ENCODE results near the gene ASXL1.

The ASXL1 gene

GRCh38 chr20:32484958-32485769 is 127.0 kb downstream of the ASXL1 start:
- peaks cover 30 to 35% of the 10 kb centered on the region in 2 donors for H3K4me1 ChIP-seq (ENCODE audit: control insufficient read depth in 2 of 2, insufficient read depth in 2 of 2, low read length in 2 of 2)
- H3K27me3 ChIP-seq (ENCODE audit: control insufficient read depth in 2 of 2, insufficient read depth in 2 of 2, low read length in 2 of 2), result no peaks in the 10 kb centered on the region
- H3K27ac ChIP-seq (ENCODE audit: low read depth in 2 of 2, low read length in 2 of 2), result peak overlapping the region; percentile 84 to 88
- H3K9me3 ChIP-seq (ENCODE audit: control insufficient read depth in 2 of 2, low read length in 2 of 2), result no peaks in the 10 kb centered on the region
- peak overlapping the region; percentile 60 to 69 for H3K4me3 ChIP-seq (ENCODE audit: low read length in 2 of 2)
- no peaks in the 10 kb centered on the region for H3K36me3 ChIP-seq (ENCODE audit: control insufficient read depth in 2 of 2, insufficient read depth in 2 of 2, low read length in 2 of 2)
- peak overlapping the region; percentile 3 to 52 for H3K9ac ChIP-seq (ENCODE audit: low read depth in 1 of 2, low read length in 2 of 2)

- no peaks in the 10 kb centered on the region for H3K36me3 ChIP-seq (ENCODE audit: control insufficient read depth in 2 of 2, insufficient read depth in 2 of 2, low read length in 2 of 2)
- H3K4me1 ChIP-seq (ENCODE audit: control insufficient read depth in 2 of 2, insufficient read depth in 2 of 2, low read length in 2 of 2), result peaks cover 23 to 27% of the 10 kb centered on the region in 2 donors
- H3K9ac ChIP-seq (ENCODE audit: low read depth in 1 of 2, low read length in 2 of 2), result peak overlapping the region in 1 of 2 donors; percentile 21
- H3K27me3 ChIP-seq (ENCODE audit: control insufficient read depth in 2 of 2, insufficient read depth in 2 of 2, low read length in 2 of 2), result no peaks in the 10 kb centered on the region
- H3K27ac ChIP-seq (ENCODE audit: low read depth in 2 of 2, low read length in 2 of 2), result peak overlapping the region; percentile 38 to 84
- no peaks in the 10 kb centered on the region for H3K9me3 ChIP-seq (ENCODE audit: control insufficient read depth in 2 of 2, low read length in 2 of 2)
- no peak overlapping the region for H3K4me3 ChIP-seq (ENCODE audit: low read length in 2 of 2)
These were observed 127.8 kb downstream of the ASXL1 start for GRCh38 chr20:32485770-32486478.

GRCh38 chr20:32487381-32487780 is 129.2 kb downstream of the ASXL1 start:
- H3K9ac ChIP-seq (ENCODE audit: low read depth in 1 of 2, low read length in 2 of 2), result no peak overlapping the region
- H3K9me3 ChIP-seq (ENCODE audit: control insufficient read depth in 2 of 2, low read length in 2 of 2), result no peaks in the 10 kb centered on the region
- no peak overlapping the region for H3K27ac ChIP-seq (ENCODE audit: low read depth in 2 of 2, low read length in 2 of 2)
- no peaks in the 10 kb centered on the region for H3K27me3 ChIP-seq (ENCODE audit: control insufficient read depth in 2 of 2, insufficient read depth in 2 of 2, low read length in 2 of 2)
- no peaks in the 10 kb centered on the region for H3K36me3 ChIP-seq (ENCODE audit: control insufficient read depth in 2 of 2, insufficient read depth in 2 of 2, low read length in 2 of 2)
- H3K4me3 ChIP-seq (ENCODE audit: low read length in 2 of 2), result no peak overlapping the region
- H3K4me1 ChIP-seq (ENCODE audit: control insufficient read depth in 2 of 2, insufficient read depth in 2 of 2, low read length in 2 of 2), result peaks cover 13 to 15% of the 10 kb centered on the region in 2 donors

- H3K4me3 ChIP-seq (ENCODE audit: low read length in 2 of 2), result no peak overlapping the region
- no peaks in the 10 kb centered on the region for H3K36me3 ChIP-seq (ENCODE audit: control insufficient read depth in 2 of 2, insufficient read depth in 2 of 2, low read length in 2 of 2)
- H3K4me1 ChIP-seq (ENCODE audit: control insufficient read depth in 2 of 2, insufficient read depth in 2 of 2, low read length in 2 of 2), result peaks cover 13 to 15% of the 10 kb centered on the region in 2 donors
- no peaks in the 10 kb centered on the region for H3K9me3 ChIP-seq (ENCODE audit: control insufficient read depth in 2 of 2, low read length in 2 of 2)
- H3K27me3 ChIP-seq (ENCODE audit: control insufficient read depth in 2 of 2, insufficient read depth in 2 of 2, low read length in 2 of 2), result no peaks in the 10 kb centered on the region
- no peak overlapping the region for H3K27ac ChIP-seq (ENCODE audit: low read depth in 2 of 2, low read length in 2 of 2)
- no peak overlapping the region for H3K9ac ChIP-seq (ENCODE audit: low read depth in 1 of 2, low read length in 2 of 2)
These were observed 130.1 kb downstream of the ASXL1 start for GRCh38 chr20:32488066-32488838.
